HCT116 (cell line): Measurements from ENCODE around the gene EXOC4.

Experiments
- CEBPB ChIP-seq: IDR thresholded peaks from 2 replicates; pipeline ENCODE4 v1.6.1; 2012; ENCODE audit warnings: low read depth
- CTCF ChIP-seq, 3 experiments: fragments of 200-600 bp in 1 of 3; sonication (generic) in 1 of 3; IDR thresholded peaks in 2 of 3; conservative IDR thresholded peaks in 1 of 3; 2 replicates each; pipeline ENCODE4 v1.5.1; 2012 to 2017; ENCODE audit warnings: low read depth in 2 of 3, low read length in 2 of 3, antibody characterized with exemption in 1 of 3, borderline replicate concordance in 1 of 3, control low read depth in 1 of 3, mild to moderate bottlenecking in 1 of 3, mixed read lengths in 1 of 3, mixed run types in 1 of 3, moderate library complexity in 1 of 3; ENCODE audit not compliant: insufficient read depth in 1 of 3
- EZH2 ChIP-seq: fragments of 200-600 bp; sonication (generic); IDR thresholded peaks from 2 replicates; pipeline ENCODE4 v1.6.1; 2017; ENCODE audit warnings: antibody characterized with exemption, mixed run types
- EZH2phosphoT487 ChIP-seq: fragments of 200-600 bp; IDR thresholded peaks from 2 replicates; pipeline ENCODE4 v1.6.1; 2018; ENCODE audit warnings: antibody characterized with exemption, borderline replicate concordance
- FOSL1 ChIP-seq: IDR thresholded peaks from 2 replicates; pipeline ENCODE4 v1.6.1; 2012; ENCODE audit warnings: low read depth
- JUND ChIP-seq: IDR thresholded peaks from 2 replicates; pipeline ENCODE4 v1.6.1; 2012
- MAX ChIP-seq: IDR thresholded peaks from 2 replicates; pipeline ENCODE4 v1.6.1; 2012
- POLR2A ChIP-seq: IDR thresholded peaks from 2 replicates; pipeline ENCODE4 v1.7.0; 2011; ENCODE audit warnings: borderline replicate concordance; ENCODE audit not compliant: insufficient read depth, insufficient read length; ENCODE audit errors: extremely low read depth
- POLR2AphosphoS5 ChIP-seq: IDR thresholded peaks from 2 replicates; pipeline ENCODE4 v1.6.1; 2011; ENCODE audit warnings: mild to moderate bottlenecking, low read depth, low read length, moderate library complexity
- REST ChIP-seq: IDR thresholded peaks from 2 replicates; pipeline ENCODE4 v1.6.1; 2012; ENCODE audit warnings: low read depth
- SIN3A ChIP-seq: IDR thresholded peaks from 2 replicates; pipeline ENCODE4 v1.6.1; 2012; ENCODE audit warnings: low read depth
- YY1 ChIP-seq: IDR thresholded peaks from 2 replicates; pipeline ENCODE4 v1.6.1; 2011; ENCODE audit warnings: low read length, low read depth, moderate library complexity, mild to moderate bottlenecking; ENCODE audit not compliant: insufficient replicate concordance; ENCODE audit errors: extremely low read depth
- ZBTB33 ChIP-seq: IDR thresholded peaks from 2 replicates; pipeline ENCODE4 v1.6.1; 2011; ENCODE audit warnings: mild to moderate bottlenecking, low read length, moderate library complexity; ENCODE audit not compliant: insufficient replicate concordance; ENCODE audit errors: extremely low read depth
- ZFX ChIP-seq: fragments of 450-650 bp; IDR thresholded peaks from 2 replicates; pipeline ENCODE4 v1.6.1; 2017

GRCh38 chr7:133771788-133772419 is 519.0 kb downstream of the EXOC4 start:
- TF ChIP-seq EZH2, result no peak
- TF ChIP-seq FOSL1, result no peak
- no peak for TF ChIP-seq JUND
- TF ChIP-seq POLR2A, result no peak
- no peak for TF ChIP-seq CTCF (IDR thresholded peaks at IDR 0.05 in 2 of 3, conservative IDR thresholded peaks at IDR 0.05 in 1 of 3; ENCODE audit: borderline replicate concordance in 1 of 3, insufficient read depth in 1 of 3, low read depth in 2 of 3, low read length in 2 of 3)
- TF ChIP-seq EZH2phosphoT487, result no peak
- no peak for TF ChIP-seq REST
- TF ChIP-seq SIN3A, result no peak
- TF ChIP-seq CEBPB, result no peak
- no peak for TF ChIP-seq ZFX
- no peak for TF ChIP-seq POLR2AphosphoS5
- TF ChIP-seq ZBTB33, result no peak
- TF ChIP-seq YY1, result no peak
- no peak for TF ChIP-seq MAX
